Peyer's patch (tissue), 4 donors: Measurements from ENCODE around the gene PLEKHA3.

Source experiments
- POLR2A ChIP-seq, 2 donors: fragments of 450-650 bp; IDR thresholded peaks; one replicate each; pipeline ENCODE4 v1.5.1; 2017; ENCODE audit warnings: antibody characterized with exemption in 2 of 2, mild to moderate bottlenecking in 2 of 2, moderate library complexity in 2 of 2
- TF ChIP-seq, protein P1 (sequence below), 6 experiments: fragments of 450-650 bp in 4 of 6; fragments of 200-600 bp in 2 of 6; sonication (generic) in 1 of 6; IDR thresholded peaks; one replicate each; pipeline ENCODE4 v1.5.1; 2017 to 2019; ENCODE audit warnings: antibody characterized with exemption in 6 of 6, mild to moderate bottlenecking in 3 of 6, moderate library complexity in 1 of 6

DNA sequence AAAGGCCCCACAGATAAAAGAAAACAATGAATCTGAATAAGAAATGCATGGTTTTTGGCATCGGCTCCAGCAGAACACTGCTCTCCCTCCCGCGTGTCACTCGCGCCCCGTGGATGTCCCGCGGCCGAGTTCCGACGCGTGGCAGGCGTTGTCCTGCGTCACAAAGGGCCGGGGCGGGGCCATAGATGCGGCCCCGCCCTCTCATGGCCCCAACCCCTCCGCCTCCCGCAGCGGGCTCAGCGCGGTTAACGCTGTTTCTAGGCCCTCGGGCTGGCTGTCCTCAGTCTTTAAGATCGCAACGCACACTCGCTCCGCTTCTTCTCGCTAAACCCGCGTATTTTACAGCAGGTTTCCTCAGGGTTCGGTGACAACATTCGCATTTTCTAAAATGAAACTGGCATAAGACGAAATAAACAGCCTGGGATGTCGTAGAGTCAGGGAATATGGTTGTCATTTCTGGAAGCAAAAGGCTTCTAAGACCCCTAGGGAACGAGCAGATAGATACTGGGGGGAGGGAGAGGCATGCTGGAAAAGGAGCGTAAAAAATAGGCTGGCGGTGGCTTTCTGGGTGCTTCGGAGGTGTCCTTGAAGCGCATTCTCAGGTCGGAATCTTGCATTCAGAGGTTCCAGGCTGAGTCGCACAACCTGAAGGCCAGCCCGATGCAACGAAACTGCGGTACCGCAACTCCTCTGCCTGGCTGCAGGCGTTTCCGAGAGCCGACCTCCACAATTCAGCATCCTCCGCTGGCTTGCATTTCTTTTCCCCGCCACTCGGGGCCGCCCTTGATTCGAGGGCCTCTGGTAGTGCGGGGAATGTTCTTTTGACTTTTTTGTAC, 1.6 kb upstream of the PLEKHA3 start, which contains the start of gene FKBP7:
- peak in 1 of 2 donors; percentile 61 for TF ChIP-seq POLR2A (IDR thresholded peaks at IDR 0.05)
- TF ChIP-seq, protein P1, sequence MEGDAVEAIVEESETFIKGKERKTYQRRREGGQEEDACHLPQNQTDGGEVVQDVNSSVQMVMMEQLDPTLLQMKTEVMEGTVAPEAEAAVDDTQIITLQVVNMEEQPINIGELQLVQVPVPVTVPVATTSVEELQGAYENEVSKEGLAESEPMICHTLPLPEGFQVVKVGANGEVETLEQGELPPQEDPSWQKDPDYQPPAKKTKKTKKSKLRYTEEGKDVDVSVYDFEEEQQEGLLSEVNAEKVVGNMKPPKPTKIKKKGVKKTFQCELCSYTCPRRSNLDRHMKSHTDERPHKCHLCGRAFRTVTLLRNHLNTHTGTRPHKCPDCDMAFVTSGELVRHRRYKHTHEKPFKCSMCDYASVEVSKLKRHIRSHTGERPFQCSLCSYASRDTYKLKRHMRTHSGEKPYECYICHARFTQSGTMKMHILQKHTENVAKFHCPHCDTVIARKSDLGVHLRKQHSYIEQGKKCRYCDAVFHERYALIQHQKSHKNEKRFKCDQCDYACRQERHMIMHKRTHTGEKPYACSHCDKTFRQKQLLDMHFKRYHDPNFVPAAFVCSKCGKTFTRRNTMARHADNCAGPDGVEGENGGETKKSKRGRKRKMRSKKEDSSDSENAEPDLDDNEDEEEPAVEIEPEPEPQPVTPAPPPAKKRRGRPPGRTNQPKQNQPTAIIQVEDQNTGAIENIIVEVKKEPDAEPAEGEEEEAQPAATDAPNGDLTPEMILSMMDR (IDR thresholded peaks at IDR 0.05), result peak; percentile 27 to 81 (median 69)
